PC-3 (cell line): ENCODE results near the gene TMCC2. TPM values are rescaled to one million over a fixed set of nuclear protein-coding genes. Genes with fewer than 3 reads are reported as not detected.

Experiments
- ATAC-seq: fragments of 200-7000 bp; cut with Tn5 transposase; 2 replicates; pipeline ENCODE4 v1.9.1; 2020; ENCODE audit warnings: mild to moderate bottlenecking, moderate library complexity
- BruUV-seq: library from RNA; stranded (reverse); fragments of 400-500 nt; replicated peaks from 2 replicates; lab custom pipeline; 2021; lab: Mats Ljungman, UMichigan
- CTCF ChIA-PET: fragments of 300-600 bp; sonication (Branson Sonifier 250); formaldehyde crosslinking; loops from one replicate; lab custom pipeline; 2022; ENCODE audit warnings: antibody characterized with exemption; lab: Charles Lee
- POLR2A ChIA-PET: fragments of 300-600 bp; sonication (Branson Sonifier 250); formaldehyde crosslinking; loops from one replicate; lab custom pipeline; 2022; ENCODE audit warnings: antibody characterized with exemption; ENCODE audit not compliant: unreplicated experiment; lab: Charles Lee
- DNase-seq: peaks from one replicate; pipeline ENCODE4 v3.0.0-alpha.2; 2015
- H2AFZ ChIP-seq: fragments of 300-600 bp; sonication (generic); 2 replicates; pipeline ENCODE4 v1.6.0; 2016; ENCODE audit warnings: antibody characterized with exemption, low read length
- H3F3A ChIP-seq: fragments of 300-600 bp; sonication (generic); one replicate; pipeline ENCODE4 v1.6.0; 2017; ENCODE audit warnings: antibody characterized with exemption, low read length, control low read depth, mild to moderate bottlenecking; ENCODE audit not compliant: unreplicated experiment
- H3K27ac ChIP-seq: fragments of 300-600 bp; sonication (generic); 2 replicates; pipeline ENCODE4 v1.5.1; 2016; ENCODE audit warnings: mild to moderate bottlenecking, low read length
- H3K27me3 ChIP-seq: fragments of 300-600 bp; sonication (generic); 2 replicates; pipeline ENCODE4 v1.6.1; 2016; ENCODE audit warnings: low read length, mixed read lengths
- H3K36me3 ChIP-seq: fragments of 300-600 bp; sonication (generic); 2 replicates; pipeline ENCODE4 v1.6.1; 2016; ENCODE audit warnings: low read depth, mixed run types, low read length, mixed read lengths
- H3K4me1 ChIP-seq: fragments of 300-600 bp; sonication (generic); 2 replicates; pipeline ENCODE4 v1.5.1; 2016; ENCODE audit warnings: low read length; ENCODE audit not compliant: insufficient read depth
- H3K4me2 ChIP-seq: fragments of 300-600 bp; sonication (generic); 2 replicates; pipeline ENCODE4 v1.6.0; 2016; ENCODE audit warnings: low read length
- H3K4me3 ChIP-seq: fragments of 300-600 bp; sonication (generic); 2 replicates; pipeline ENCODE4 v1.5.1; 2016; ENCODE audit warnings: mild to moderate bottlenecking, low read length, mixed read lengths
- H3K79me2 ChIP-seq: fragments of 300-600 bp; sonication (generic); 2 replicates; pipeline ENCODE4 v1.6.1; 2017; ENCODE audit warnings: low read length, mixed read lengths
- H3K9ac ChIP-seq: fragments of 300-600 bp; sonication (generic); 2 replicates; pipeline ENCODE4 v1.6.0; 2016; ENCODE audit warnings: mild to moderate bottlenecking, low read length
- H3K9me2 ChIP-seq: fragments of 300-600 bp; sonication (generic); replicated peaks from 2 replicates; pipeline ENCODE4 v1.6.1; 2016; ENCODE audit warnings: mixed run types, low read length, mixed read lengths
- H3K9me3 ChIP-seq: fragments of 300-600 bp; sonication (generic); 2 replicates; pipeline ENCODE4 v1.6.1; 2016; ENCODE audit warnings: low read length, mixed read lengths
- H4K20me1 ChIP-seq: fragments of 300-600 bp; sonication (generic); 2 replicates; pipeline ENCODE4 v1.6.1; 2016; ENCODE audit warnings: low read length, mixed read lengths
- EZH2 ChIP-seq: fragments of 300-600 bp; sonication (generic); IDR thresholded peaks from one replicate; pipeline ENCODE4 v1.6.1; 2017; ENCODE audit warnings: antibody characterized with exemption, mild to moderate bottlenecking, low read length; ENCODE audit not compliant: unreplicated experiment
- EZH2phosphoT487 ChIP-seq: fragments of 300-600 bp; sonication (generic); IDR thresholded peaks from 2 replicates; pipeline ENCODE4 v1.6.1; 2018; ENCODE audit warnings: mild to moderate bottlenecking, antibody characterized with exemption, low read length, borderline replicate concordance
- intact Hi-C: fragments of 100-400 bp; cut with micrococcal nuclease; formaldehyde crosslinking; loops from 2 replicates; pipeline ENCODE4 v1.9.0; 2023
- total RNA-seq: library from RNA; depleted of rRNA; stranded (reverse); fragments of >200 nt; gene quantifications from 2 replicates; pipeline ENCODE4 v1.2.3, GENCODE V29; 2014
- TF ChIP-seq, protein P1 (sequence below): fragments of 300-600 bp; sonication (generic); conservative IDR thresholded peaks from 2 replicates; pipeline ENCODE4 v1.5.1; 2017; ENCODE audit warnings: antibody characterized with exemption, low read depth, mild to moderate bottlenecking, low read length

Gene TMCC2
- total RNA-seq, 1 experiment from 2014 or later, result 8.7 TPM

DNA sequence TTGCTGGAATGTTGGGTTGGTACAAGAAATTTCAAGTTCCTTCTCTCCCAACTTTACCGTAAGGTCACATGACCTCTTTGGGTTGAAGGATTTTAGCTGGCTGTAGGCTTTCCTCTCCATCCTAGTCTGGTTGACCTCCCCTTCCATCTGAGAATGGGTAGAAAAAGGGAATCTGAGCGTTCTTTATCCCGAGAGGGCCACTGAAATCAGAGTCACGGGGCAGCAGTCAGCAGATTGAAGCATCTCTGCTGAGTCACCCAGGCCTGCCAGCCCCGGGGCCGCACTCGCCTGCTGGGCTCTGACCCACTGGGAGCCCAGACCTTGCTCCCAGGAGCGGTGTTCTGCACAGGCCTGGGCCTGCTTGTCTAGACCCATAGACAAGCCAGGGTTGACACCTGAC is 31.0 kb downstream of the TMCC2 start:
- H3K9ac ChIP-seq, result no peak overlapping the region
- H3K79me2 ChIP-seq, result no peaks in the 10 kb centered on the region
- peak; percentile 34 for DNase-seq
- intact Hi-C loops, result loop anchor here (5.0 kb wide), 4 partner anchors 81 to 451 kb away; no protein-coding TSS in a partner anchor
- no peaks in the 10 kb centered on the region for H3K9me2 ChIP-seq
- peaks cover 20% of the 10 kb centered on the region for H3K4me1 ChIP-seq
- H3K27ac ChIP-seq, result peak overlapping the region; percentile 47
- TF ChIP-seq EZH2 (no peak), EZH2phosphoT487 (no peak)
- TF ChIP-seq, protein P1, sequence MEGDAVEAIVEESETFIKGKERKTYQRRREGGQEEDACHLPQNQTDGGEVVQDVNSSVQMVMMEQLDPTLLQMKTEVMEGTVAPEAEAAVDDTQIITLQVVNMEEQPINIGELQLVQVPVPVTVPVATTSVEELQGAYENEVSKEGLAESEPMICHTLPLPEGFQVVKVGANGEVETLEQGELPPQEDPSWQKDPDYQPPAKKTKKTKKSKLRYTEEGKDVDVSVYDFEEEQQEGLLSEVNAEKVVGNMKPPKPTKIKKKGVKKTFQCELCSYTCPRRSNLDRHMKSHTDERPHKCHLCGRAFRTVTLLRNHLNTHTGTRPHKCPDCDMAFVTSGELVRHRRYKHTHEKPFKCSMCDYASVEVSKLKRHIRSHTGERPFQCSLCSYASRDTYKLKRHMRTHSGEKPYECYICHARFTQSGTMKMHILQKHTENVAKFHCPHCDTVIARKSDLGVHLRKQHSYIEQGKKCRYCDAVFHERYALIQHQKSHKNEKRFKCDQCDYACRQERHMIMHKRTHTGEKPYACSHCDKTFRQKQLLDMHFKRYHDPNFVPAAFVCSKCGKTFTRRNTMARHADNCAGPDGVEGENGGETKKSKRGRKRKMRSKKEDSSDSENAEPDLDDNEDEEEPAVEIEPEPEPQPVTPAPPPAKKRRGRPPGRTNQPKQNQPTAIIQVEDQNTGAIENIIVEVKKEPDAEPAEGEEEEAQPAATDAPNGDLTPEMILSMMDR, result no peak
- H3K9me3 ChIP-seq, result no peaks in the 10 kb centered on the region
- no peak overlapping the region for H3K4me3 ChIP-seq
- no peaks in the 10 kb centered on the region for H4K20me1 ChIP-seq
- no peaks in the 10 kb centered on the region for H3F3A ChIP-seq
- peak overlapping the region; percentile 57 for H3K4me2 ChIP-seq
- ATAC-seq, result peak; percentile 30
- no peaks in the 10 kb centered on the region for H3K27me3 ChIP-seq
- ChIA-PET CTCF (interaction anchor here (0.6 to 3.1 kb wide), 3 partner anchors 12 to 874 kb away, joined by 3 to 22 read pairs (median 4); partner anchors contain the start of gene TMCC2), POLR2A (no interaction called here)
- BruUV-seq, result no TSS peak
- no peaks in the 10 kb centered on the region for H3K36me3 ChIP-seq
- peak overlapping the region; percentile 72 for H2AFZ ChIP-seq

GRCh38 chr1:205259324-205259832 is 31.6 kb downstream of the TMCC2 start:
- Histone ChIP-seq H3K27me3 (no peaks in the 10 kb centered on the region), H3F3A (no peaks in the 10 kb centered on the region), H4K20me1 (no peaks in the 10 kb centered on the region), H3K9me2 (no peaks in the 10 kb centered on the region), H3K9ac (no peak overlapping the region), H3K27ac (no peak overlapping the region), H3K9me3 (no peaks in the 10 kb centered on the region), H3K79me2 (no peaks in the 10 kb centered on the region), H3K4me3 (no peak overlapping the region), H3K4me2 (no peak overlapping the region), H3K36me3 (no peaks in the 10 kb centered on the region), H2AFZ (no peak overlapping the region), H3K4me1 (peaks cover 20% of the 10 kb centered on the region)
- POLR2A ChIA-PET, result no interaction called here
- intact Hi-C loops, result loop anchor here (5.0 kb wide), 4 partner anchors 82 to 452 kb away; no protein-coding TSS in a partner anchor
- ATAC-seq, result no peak
- CTCF ChIA-PET, result interaction anchor here (1.0 to 1.4 kb wide), 2 partner anchors 12 to 30 kb away, joined by 4 read pairs; no protein-coding TSS in a partner anchor
- TF ChIP-seq EZH2 (no peak), EZH2phosphoT487 (no peak)
- TF ChIP-seq, protein P1, result no peak
- no TSS peak for BruUV-seq
- no peak for DNase-seq

GRCh38 chr1:205259998-205260397 is 32.3 kb downstream of the TMCC2 start:
- POLR2A ChIA-PET, result no interaction called here
- H3K4me1 ChIP-seq, result peaks cover 20% of the 10 kb centered on the region

More at GRCh38 chr1:205259998-205260397, 32.3 kb downstream of the TMCC2 start:
- H3K9me2 ChIP-seq, result no peaks in the 10 kb centered on the region
- H3F3A ChIP-seq, result no peaks in the 10 kb centered on the region
- H3K9me3 ChIP-seq, result no peaks in the 10 kb centered on the region
- H2AFZ ChIP-seq, result no peak overlapping the region
- no peaks in the 10 kb centered on the region for H3K79me2 ChIP-seq
- no peak for ATAC-seq
- H3K36me3 ChIP-seq, result no peaks in the 10 kb centered on the region
- intact Hi-C loops, result loop anchor here (5.0 kb wide), 4 partner anchors 83 to 453 kb away; no protein-coding TSS in a partner anchor
- no peaks in the 10 kb centered on the region for H4K20me1 ChIP-seq
- H3K4me3 ChIP-seq, result no peak overlapping the region
- DNase-seq, result no peak
- H3K9ac ChIP-seq, result no peak overlapping the region
- no peak overlapping the region for H3K27ac ChIP-seq
- TF ChIP-seq, protein P1, result no peak
- no peak for TF ChIP-seq EZH2
- TF ChIP-seq EZH2phosphoT487, result no peak
- CTCF ChIA-PET, result interaction anchor here (1.0 kb wide), 1 partner anchor 31 kb away, joined by 4 read pairs; no protein-coding TSS in a partner anchor
- H3K27me3 ChIP-seq, result no peaks in the 10 kb centered on the region
- H3K4me2 ChIP-seq, result no peak overlapping the region
- no TSS peak for BruUV-seq
